Neuron (in vitro differentiated cells): Measurements from ENCODE around the gene PPEF1.

Source experiments
- H2AFZ ChIP-seq: one replicate; pipeline ENCODE4 v1.6.1; 2013; ENCODE audit warnings: low read depth, mild to moderate bottlenecking, inconsistent platforms, low read length, moderate library complexity
- H3K27me3 ChIP-seq: one replicate; pipeline ENCODE4 v1.6.1; 2013; ENCODE audit warnings: low read length; ENCODE audit not compliant: insufficient read depth
- H3K36me3 ChIP-seq: one replicate; pipeline ENCODE4 v1.6.1; 2013; ENCODE audit warnings: low read length; ENCODE audit not compliant: insufficient read depth
- H3K4me1 ChIP-seq: one replicate; pipeline ENCODE4 v1.6.1; 2013; ENCODE audit warnings: low read length; ENCODE audit not compliant: insufficient read depth
- H3K4me3 ChIP-seq: 2 replicates; pipeline ENCODE4 v1.5.1; 2013; ENCODE audit warnings: mild to moderate bottlenecking, low read length, moderate library complexity
- H3K9me3 ChIP-seq: one replicate; pipeline ENCODE4 v1.6.1; 2013; ENCODE audit warnings: low read length

The PPEF1 gene

GRCh38 chrX:18864390-18864920 lies 157.0 kb downstream of the PPEF1 start:
- Histone ChIP-seq H2AFZ (no peak overlapping the region), H3K36me3 (no peaks in the 10 kb centered on the region), H3K27me3 (no peaks in the 10 kb centered on the region), H3K4me1 (no peaks in the 10 kb centered on the region), H3K9me3 (no peaks in the 10 kb centered on the region), H3K4me3 (no peak overlapping the region)

DNA sequence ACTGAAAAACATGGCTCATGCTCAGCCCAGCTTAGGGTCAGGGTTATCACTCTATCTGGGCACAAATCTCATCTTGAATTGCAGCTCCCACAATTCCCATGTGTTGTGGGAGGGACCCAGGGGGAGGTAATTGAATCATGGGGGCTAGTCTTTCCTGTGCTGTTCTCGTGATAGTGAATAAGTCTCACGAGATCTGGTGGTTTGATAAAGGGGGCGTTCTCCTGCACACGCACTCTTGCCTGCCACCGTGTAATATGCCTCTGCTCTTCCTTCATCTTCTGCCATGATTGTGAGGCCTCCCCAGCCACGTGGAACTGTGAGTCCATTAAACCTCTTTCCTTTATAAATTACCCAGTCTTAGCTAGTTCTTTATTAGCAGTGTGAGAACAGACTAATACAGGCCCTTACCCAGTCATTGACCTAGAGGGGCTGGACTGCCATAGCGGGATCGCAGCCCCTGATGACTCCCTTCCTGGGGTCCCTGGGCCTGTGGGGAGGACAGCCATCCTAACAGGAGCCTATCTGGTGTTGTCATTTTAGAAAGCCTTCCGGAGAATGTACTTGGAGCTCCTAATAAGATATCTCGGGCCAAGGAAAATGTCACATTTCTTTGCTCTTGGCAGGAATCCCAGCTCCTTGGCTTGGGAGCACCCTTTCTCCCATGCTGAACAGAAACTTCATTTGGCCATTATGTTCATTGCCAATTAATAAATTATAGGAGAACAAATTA lies 163.9 kb downstream of the PPEF1 start:
- Histone ChIP-seq H2AFZ (no peak overlapping the region), H3K4me3 (no peak overlapping the region), H3K36me3 (no peaks in the 10 kb centered on the region), H3K27me3 (peaks cover 4% of the 10 kb centered on the region), H3K9me3 (no peaks in the 10 kb centered on the region), H3K4me1 (no peaks in the 10 kb centered on the region)

- Histone ChIP-seq H3K36me3 (no peaks in the 10 kb centered on the region), H3K4me3 (no peak overlapping the region), H2AFZ (no peak overlapping the region), H3K9me3 (no peaks in the 10 kb centered on the region), H3K4me1 (no peaks in the 10 kb centered on the region), H3K27me3 (peaks cover 4% of the 10 kb centered on the region)
These were observed 164.5 kb downstream of the PPEF1 start for GRCh38 chrX:18871970-18872369.

DNA sequence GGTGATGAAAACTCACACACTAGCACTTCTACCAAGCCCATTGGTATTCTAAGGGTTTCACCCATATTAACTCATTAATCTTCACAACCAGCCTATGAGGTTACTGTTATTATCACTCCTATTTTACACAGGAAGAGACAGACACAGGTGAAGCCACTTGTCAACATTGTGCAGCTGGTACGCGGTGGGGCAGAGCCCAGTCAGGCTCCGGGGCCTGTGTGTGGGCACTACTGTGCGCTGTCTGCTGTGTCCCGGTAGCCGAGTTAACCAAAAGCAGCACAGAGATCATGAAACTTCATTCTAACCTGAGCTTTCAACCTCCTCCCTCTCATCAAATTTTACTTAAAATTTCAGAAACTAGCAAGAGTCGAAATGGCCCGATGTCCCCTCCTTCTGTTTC lies 165.2 kb downstream of the PPEF1 start:
- H3K9me3 ChIP-seq: no peaks in the 10 kb centered on the region
- no peaks in the 10 kb centered on the region for H3K4me1 ChIP-seq
- no peak overlapping the region for H3K4me3 ChIP-seq
- H3K27me3 ChIP-seq: peaks cover 4% of the 10 kb centered on the region
- no peak overlapping the region for H2AFZ ChIP-seq
- no peaks in the 10 kb centered on the region for H3K36me3 ChIP-seq

- Histone ChIP-seq H2AFZ (no peak overlapping the region), H3K4me3 (no peak overlapping the region), H3K36me3 (no peaks in the 10 kb centered on the region), H3K4me1 (no peaks in the 10 kb centered on the region), H3K27me3 (peaks cover 4% of the 10 kb centered on the region), H3K9me3 (no peaks in the 10 kb centered on the region)
These were observed 165.8 kb downstream of the PPEF1 start for GRCh38 chrX:18873189-18873791.

- Histone ChIP-seq H3K27me3 (peaks cover 4% of the 10 kb centered on the region), H3K36me3 (no peaks in the 10 kb centered on the region), H3K4me3 (no peak overlapping the region), H2AFZ (no peak overlapping the region), H3K4me1 (no peaks in the 10 kb centered on the region), H3K9me3 (no peaks in the 10 kb centered on the region)
These were observed 166.4 kb downstream of the PPEF1 start for GRCh38 chrX:18873836-18874235.

GRCh38 chrX:18874560-18875255 lies 167.3 kb downstream of the PPEF1 start:
- peaks cover 4% of the 10 kb centered on the region for H3K27me3 ChIP-seq
- no peak overlapping the region for H2AFZ ChIP-seq
- no peak overlapping the region for H3K4me3 ChIP-seq
- H3K36me3 ChIP-seq: no peaks in the 10 kb centered on the region
- no peaks in the 10 kb centered on the region for H3K9me3 ChIP-seq
- H3K4me1 ChIP-seq: no peaks in the 10 kb centered on the region

DNA sequence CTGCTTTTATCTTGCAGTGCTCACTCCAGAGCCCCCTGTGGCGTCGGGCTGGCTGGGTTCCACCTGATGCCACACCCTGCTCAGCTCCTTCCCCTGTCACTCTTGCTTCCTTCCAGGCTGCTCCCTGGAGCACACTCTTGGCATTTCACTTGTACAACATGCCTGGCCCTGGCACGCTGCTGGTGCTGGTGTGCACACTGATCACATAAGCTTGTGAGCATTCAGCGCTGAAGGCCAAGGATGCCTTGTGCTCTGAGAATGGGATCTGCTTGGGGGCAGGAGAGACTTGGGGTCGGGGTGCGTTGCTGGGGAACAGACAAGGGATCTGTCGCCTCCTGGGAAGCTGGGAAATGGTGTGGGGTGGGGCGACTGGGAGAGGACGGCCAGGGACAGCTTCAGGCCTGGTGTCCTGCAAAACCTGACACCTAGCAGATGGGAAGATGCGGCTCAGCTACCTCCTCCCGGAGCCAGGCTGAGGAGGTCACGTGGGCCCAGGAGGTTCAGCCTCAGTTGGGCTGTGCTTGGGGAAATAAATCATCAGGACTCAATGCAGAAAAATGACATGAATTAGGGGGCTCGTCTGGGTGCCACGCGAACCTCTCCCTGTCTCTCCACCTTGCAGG lies 167.9 kb downstream of the PPEF1 start:
- no peaks in the 10 kb centered on the region for H3K9me3 ChIP-seq
- no peaks in the 10 kb centered on the region for H3K4me1 ChIP-seq
- H3K27me3 ChIP-seq: peaks cover 4% of the 10 kb centered on the region
- H3K4me3 ChIP-seq: no peak overlapping the region
- H2AFZ ChIP-seq: no peak overlapping the region
- no peaks in the 10 kb centered on the region for H3K36me3 ChIP-seq

DNA sequence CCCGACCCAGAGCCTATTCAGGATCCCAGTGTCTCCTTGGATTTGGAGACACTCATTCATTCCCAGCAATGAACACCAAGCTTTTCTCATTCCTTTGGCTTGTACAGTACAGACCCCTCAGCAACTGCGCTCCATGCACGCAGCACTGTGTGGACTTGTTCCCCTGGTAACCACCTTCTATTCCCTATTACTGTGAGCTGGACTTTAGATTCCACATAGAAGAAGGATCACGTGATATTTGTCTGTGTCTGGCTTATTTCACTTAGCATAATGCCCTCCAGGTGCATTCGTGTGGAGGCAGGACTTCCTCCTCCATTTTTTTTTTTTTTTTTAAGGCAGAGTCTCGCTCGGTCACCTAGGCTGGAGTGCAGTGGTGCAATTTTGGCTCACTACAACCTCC lies 170.0 kb downstream of the PPEF1 start:
- H2AFZ ChIP-seq: no peak overlapping the region
- H3K4me3 ChIP-seq: no peak overlapping the region

More for the DNA sequence above, 170.0 kb downstream of the PPEF1 start:
- Histone ChIP-seq H3K9me3 (no peaks in the 10 kb centered on the region), H3K4me1 (no peaks in the 10 kb centered on the region), H3K27me3 (peaks cover 4% of the 10 kb centered on the region), H3K36me3 (no peaks in the 10 kb centered on the region)
